ENCODE data around the gene KATNAL1.

DNA sequence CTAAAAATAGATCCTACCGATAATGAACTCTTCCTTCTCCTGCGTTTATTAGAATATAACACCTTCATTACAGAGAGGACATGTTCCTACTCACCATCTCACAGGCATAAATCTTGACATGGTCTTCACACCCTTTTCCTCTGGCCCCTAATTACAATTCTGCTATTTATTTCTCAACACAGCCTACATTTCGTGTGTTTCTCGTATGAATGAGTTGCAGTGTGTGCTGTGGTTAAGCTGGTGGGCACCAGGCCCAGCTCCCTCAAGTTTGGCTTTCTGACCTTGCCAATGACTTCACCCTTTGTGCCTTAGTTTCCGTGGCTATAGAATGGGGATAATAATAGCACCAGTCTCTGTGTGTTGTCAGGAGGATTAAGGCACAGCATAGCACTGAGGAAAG lies 12.3 kb upstream of the KATNAL1 start:
- TF ChIP-seq, protein P1, sequence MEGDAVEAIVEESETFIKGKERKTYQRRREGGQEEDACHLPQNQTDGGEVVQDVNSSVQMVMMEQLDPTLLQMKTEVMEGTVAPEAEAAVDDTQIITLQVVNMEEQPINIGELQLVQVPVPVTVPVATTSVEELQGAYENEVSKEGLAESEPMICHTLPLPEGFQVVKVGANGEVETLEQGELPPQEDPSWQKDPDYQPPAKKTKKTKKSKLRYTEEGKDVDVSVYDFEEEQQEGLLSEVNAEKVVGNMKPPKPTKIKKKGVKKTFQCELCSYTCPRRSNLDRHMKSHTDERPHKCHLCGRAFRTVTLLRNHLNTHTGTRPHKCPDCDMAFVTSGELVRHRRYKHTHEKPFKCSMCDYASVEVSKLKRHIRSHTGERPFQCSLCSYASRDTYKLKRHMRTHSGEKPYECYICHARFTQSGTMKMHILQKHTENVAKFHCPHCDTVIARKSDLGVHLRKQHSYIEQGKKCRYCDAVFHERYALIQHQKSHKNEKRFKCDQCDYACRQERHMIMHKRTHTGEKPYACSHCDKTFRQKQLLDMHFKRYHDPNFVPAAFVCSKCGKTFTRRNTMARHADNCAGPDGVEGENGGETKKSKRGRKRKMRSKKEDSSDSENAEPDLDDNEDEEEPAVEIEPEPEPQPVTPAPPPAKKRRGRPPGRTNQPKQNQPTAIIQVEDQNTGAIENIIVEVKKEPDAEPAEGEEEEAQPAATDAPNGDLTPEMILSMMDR (IDR thresholded peaks at IDR 0.05): no peak
- TF ChIP-seq POLR2A (IDR thresholded peaks at IDR 0.05) (no peak), POLR2AphosphoS5 (IDR thresholded peaks at IDR 0.05) (no peak)

Measured in prostate gland (tissue), 2 donors.